IPS-18c (cell line): Measurements from ENCODE around the gene SHROOM3.

ENCODE experiments used
- H3K4me3 ChIP-seq: 2 replicates; pipeline ENCODE4 v1.7.0; 2013; ENCODE audit warnings: low read depth, mild to moderate bottlenecking, low read length, moderate library complexity; ENCODE audit not compliant: insufficient read depth
- H3K9me3 ChIP-seq: one replicate; pipeline ENCODE4 v1.6.1; 2013; ENCODE audit warnings: mild to moderate bottlenecking, low read length, moderate library complexity; ENCODE audit not compliant: control insufficient read depth, insufficient read depth

SHROOM3 gene

GRCh38 chr4:76641758-76642157 is 206.7 kb downstream of the SHROOM3 start:
- H3K4me3 ChIP-seq: no peak overlapping the region
- H3K9me3 ChIP-seq: no peaks in the 10 kb centered on the region

GRCh38 chr4:76644831-76645485 is 209.9 kb downstream of the SHROOM3 start:
- Histone ChIP-seq H3K9me3 (no peaks in the 10 kb centered on the region), H3K4me3 (no peak overlapping the region)

DNA sequence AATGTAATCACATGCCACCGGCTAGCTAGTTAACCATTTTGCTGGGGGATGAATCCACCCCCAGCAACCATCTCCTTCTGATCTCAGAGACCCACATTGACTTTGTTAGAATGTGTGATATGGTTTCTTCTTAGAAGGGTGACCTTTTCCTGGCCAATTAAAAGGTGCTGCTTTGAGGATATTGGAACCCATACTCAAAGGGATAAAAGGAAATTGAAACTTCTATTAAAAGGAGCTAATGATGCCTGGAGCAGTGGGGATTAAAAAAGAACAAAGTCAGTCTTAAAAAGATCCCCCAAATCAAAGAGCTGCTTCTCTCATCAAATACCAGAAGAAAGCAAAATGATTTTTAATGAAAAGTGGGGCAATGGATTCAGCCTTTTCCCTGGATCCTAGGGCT is 214.1 kb downstream of the SHROOM3 start:
- Histone ChIP-seq H3K9me3 (no peaks in the 10 kb centered on the region), H3K4me3 (no peak overlapping the region)

GRCh38 chr4:76651616-76652015 is 216.6 kb downstream of the SHROOM3 start:
- no peak overlapping the region for H3K4me3 ChIP-seq

DNA sequence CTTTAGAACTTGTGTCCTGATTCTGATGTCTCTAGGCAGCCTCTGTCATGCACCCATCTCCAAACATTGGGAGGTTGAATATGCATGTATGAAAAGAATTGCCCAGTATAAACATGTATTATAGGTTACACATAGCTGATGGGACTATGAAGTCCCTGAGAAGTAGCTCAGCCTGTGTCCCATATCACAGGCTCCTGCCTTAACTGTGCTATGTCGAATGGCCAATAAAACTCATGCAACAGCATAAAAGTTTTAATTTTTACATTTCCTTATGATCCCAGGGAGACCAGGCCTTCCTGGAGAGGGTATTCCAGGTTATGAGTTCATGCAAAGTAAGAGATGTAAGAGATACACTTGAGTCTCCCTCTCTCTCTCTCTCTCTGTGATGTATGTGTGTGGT is 217.4 kb downstream of the SHROOM3 start:
- no peak overlapping the region for H3K4me3 ChIP-seq

More at GRCh38 chr4:76651616-76652015, 216.6 kb downstream of the SHROOM3 start:
- H3K9me3 ChIP-seq: no peaks in the 10 kb centered on the region

GRCh38 chr4:76654084-76654483 is 219.1 kb downstream of the SHROOM3 start:
- H3K9me3 ChIP-seq: no peaks in the 10 kb centered on the region
- H3K4me3 ChIP-seq: no peak overlapping the region

More for the DNA sequence above, 217.4 kb downstream of the SHROOM3 start:
- H3K9me3 ChIP-seq: no peaks in the 10 kb centered on the region

GRCh38 chr4:76654791-76655190 is 219.8 kb downstream of the SHROOM3 start:
- Histone ChIP-seq H3K4me3 (no peak overlapping the region), H3K9me3 (no peaks in the 10 kb centered on the region)

DNA sequence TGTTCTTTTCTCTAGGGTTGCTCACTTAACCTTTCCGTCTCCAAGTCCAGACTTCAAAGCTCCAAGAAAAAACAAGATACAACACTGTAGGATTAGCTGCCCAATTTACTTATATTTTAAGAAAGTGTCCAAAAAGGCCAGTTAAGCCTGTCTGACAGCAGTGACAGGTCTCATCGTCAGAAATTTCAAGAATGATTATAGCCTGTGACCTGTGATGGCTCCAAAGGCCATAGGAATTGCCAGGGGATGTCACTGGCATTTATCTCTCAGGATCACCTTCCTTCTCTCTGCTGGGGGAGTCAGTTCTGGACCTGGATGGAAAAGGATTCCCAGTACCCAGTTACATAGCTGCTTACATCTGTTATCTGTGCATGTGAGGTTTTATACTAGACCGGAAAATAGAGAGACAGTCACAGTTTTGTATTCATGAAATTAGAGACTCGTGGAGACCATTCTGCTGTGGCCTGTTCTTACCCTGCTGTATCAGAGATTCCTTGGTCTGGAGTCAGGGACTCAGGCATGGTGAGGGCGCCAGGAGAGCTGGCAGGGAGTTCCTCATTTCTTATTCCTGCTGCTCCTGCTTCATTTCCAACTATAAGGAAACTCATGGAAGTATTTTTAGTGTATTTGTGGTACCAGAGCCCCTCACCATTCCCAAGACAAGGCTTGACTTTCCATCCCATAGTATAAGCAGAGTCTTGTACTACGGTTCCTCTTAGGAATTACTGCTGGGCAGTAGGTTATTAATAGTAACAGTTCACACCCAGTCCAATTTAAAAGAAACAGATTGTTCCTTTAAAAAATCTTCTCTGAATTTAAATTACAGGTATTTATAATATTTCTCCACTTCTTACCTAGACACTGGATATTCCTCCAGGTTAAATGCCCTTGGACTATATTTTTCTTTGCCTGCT is 220.8 kb downstream of the SHROOM3 start:
- Histone ChIP-seq H3K4me3 (no peak overlapping the region), H3K9me3 (no peaks in the 10 kb centered on the region)

DNA sequence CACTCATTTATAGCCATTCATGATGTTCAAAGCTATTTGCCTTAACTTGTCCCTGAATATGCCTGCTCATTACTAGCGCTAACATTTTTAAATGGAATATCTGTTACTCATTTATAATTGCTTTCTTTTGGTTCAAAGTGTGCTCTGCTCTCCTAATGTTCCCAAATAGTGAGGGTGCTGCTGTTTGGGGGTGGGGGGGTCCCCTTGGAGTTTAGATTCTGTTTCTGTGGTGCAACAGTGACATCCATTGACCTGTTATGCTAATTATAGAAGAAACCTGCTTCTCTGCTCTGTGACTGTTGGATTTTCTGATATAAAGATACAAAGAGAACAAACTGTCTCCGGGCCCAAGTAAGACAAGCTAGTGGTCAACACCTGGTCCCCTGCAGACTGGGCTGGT is 222.4 kb downstream of the SHROOM3 start:
- H3K9me3 ChIP-seq: no peaks in the 10 kb centered on the region
- H3K4me3 ChIP-seq: no peak overlapping the region

DNA sequence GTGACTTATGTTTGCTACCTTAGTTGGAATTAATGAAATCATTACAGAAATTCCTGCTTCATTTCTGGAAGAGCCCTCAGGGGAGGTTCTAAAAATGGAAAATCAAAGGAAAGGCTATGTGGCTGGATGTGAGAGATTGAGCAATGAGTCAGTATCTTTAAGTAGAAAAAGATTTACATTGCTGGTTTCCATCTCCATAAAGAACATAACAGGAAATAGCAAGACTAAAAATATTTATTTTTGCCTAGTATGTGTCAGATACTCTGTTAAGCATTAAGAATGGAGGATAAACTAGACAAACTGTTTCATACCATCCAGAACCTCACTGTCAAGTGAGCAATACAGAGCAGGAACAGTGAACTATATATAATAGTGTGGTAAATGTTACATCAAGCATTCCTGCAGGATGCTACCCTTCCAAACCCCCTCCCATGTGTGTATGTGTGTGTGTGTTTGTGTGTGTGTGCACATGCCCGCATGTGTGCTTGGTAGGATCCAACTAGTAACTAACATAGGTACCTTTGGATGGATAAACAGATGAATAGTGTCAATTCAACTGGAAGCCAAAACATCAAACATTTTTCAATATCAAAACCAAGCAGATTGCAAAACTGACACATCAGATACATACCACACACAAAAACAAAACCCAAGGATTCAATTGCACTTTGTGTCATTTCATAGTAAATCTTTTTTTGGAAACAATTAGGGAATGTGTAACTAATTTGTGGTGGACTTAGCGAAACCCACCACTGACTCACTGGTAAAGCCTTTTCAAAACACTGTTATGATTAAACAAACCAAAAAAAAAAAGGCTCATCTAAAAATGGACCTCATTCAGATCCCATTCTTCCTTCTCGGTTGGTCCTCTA is 223.4 kb downstream of the SHROOM3 start:
- Histone ChIP-seq H3K9me3 (no peaks in the 10 kb centered on the region), H3K4me3 (no peak overlapping the region)

- H3K9me3 ChIP-seq: no peaks in the 10 kb centered on the region
- H3K4me3 ChIP-seq: no peak overlapping the region
Observed at GRCh38 chr4:76659103-76659490, 224.1 kb downstream of the SHROOM3 start.

DNA sequence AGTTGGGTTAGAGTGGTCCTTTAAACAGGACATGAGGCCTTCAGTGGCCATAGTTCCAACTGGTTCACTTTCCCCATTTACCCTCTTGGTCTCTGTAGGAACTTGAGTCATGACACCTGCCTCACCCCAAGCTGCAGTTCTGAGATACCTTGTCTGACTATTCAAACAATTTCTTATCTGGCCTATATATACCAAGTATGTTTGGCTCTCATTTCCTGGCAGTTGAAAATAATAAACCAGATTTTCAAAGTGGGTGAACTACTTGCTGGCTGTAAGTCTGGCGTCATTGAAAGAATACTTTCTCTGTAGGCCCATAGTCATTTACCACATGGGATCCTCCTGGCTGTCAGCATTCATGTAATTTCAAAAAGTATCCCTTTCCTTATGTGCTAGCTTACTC is 228.8 kb downstream of the SHROOM3 start:
- Histone ChIP-seq H3K9me3 (no peaks in the 10 kb centered on the region), H3K4me3 (no peak overlapping the region)

DNA sequence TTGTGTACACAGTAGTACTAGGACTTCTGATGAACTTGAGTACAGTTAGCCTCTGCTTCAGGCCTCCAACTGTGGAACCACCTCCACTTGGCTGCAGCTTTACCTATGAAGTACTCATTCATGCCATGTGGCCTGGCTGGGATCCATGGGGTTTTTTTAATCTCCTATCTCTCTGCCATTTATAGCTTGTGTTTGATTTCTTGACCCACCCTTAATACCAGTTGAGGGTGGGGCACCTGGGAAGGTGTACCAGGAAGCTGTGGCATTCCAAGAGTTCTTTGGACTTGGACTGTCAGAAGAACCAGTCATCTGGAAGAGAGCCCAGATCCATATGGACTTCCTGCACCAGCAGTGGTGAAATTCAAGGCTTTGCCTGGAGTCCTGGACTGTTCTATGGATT is 230.1 kb downstream of the SHROOM3 start:
- Histone ChIP-seq H3K4me3 (no peak overlapping the region), H3K9me3 (no peaks in the 10 kb centered on the region)

- no peaks in the 10 kb centered on the region for H3K9me3 ChIP-seq
- H3K4me3 ChIP-seq: no peak overlapping the region
Observed at GRCh38 chr4:76665721-76666120, 230.7 kb downstream of the SHROOM3 start.

DNA sequence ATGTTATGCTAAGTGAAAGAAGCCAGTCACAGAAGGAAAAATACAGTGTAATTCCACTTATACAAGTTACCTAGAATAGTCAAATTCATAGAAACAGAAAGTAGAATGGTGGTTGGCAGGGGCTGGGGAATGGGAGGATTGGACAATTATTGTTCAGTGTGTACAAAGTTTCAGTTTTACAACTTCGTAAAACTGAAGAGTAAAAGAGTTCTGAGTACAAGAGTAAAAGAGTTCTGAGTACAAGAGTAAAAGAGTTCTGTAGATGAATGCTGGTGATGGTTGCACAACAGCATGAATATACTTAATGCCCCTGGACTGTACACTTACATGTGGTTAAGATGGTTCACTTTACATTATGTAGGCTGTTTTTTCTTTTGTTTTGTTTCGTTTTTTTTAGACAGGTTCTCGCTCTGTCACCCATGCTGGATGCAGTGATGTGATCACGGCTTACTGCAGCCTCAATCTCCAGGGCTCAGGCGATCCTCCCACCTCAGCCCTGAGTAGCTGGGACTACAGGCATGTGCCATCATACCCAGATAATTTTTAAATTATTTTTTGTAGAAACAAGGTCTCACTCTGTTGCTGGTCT is 232.0 kb downstream of the SHROOM3 start:
- Histone ChIP-seq H3K9me3 (no peaks in the 10 kb centered on the region), H3K4me3 (no peak overlapping the region)

- H3K4me3 ChIP-seq: no peak overlapping the region
- no peaks in the 10 kb centered on the region for H3K9me3 ChIP-seq
Observed at GRCh38 chr4:76670631-76671030, 235.6 kb downstream of the SHROOM3 start.

- no peaks in the 10 kb centered on the region for H3K9me3 ChIP-seq
Observed at GRCh38 chr4:76673362-76673761, 238.3 kb downstream of the SHROOM3 start.

More at GRCh38 chr4:76673362-76673761, 238.3 kb downstream of the SHROOM3 start:
- H3K4me3 ChIP-seq: no peak overlapping the region
